Iris pigment epithelial cell (primary cell): ENCODE measurements around the gene SIRT3.

Source experiments
- DNase-seq: peaks from one replicate; pipeline ENCODE4 v3.0.0-alpha.2; 2011; ENCODE audit warnings: low read depth

Gene SIRT3

DNA sequence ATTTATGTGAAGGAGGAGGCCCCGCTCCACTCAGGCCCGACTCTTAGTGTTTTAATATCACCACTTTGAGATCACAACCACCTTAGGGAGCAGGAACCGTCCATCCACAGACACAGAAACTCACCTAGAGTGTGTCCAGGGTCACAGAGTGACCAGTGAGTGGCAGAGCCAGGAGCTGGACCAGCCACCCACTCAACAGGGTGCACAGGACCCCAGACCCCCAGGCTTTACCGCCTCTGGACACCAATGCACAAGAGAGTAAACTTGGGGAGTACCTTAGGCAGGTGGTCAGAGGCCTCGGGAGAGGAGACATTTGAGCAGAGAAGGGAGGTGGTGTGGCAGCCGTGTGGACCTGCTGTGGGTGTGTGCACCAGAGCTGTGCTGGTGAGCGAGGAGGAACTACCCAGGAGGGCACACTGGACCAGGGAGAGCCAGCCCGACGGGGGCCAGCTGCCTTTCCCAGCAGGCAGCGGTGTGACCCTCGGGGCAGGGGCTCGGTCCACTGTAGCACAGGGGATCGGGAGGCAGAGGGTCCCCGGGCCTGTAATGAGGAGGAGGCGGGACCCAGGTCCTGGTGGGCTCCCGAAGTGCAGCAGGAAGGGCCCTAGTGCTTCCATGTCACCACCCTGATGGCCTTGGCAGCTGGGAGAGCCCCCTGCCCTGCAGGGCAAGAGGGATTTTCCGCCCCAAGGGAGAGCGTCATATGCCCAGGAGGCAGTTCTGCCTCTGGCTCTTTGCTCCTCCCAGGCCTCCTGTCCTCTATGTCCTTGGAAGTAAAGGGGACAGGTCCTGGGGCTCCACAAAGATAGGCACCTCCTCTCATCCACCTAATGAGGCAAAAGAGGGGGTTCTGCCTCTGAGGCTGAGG, 34.5 kb upstream of the SIRT3 start:
- DNase-seq = no peak

DNA sequence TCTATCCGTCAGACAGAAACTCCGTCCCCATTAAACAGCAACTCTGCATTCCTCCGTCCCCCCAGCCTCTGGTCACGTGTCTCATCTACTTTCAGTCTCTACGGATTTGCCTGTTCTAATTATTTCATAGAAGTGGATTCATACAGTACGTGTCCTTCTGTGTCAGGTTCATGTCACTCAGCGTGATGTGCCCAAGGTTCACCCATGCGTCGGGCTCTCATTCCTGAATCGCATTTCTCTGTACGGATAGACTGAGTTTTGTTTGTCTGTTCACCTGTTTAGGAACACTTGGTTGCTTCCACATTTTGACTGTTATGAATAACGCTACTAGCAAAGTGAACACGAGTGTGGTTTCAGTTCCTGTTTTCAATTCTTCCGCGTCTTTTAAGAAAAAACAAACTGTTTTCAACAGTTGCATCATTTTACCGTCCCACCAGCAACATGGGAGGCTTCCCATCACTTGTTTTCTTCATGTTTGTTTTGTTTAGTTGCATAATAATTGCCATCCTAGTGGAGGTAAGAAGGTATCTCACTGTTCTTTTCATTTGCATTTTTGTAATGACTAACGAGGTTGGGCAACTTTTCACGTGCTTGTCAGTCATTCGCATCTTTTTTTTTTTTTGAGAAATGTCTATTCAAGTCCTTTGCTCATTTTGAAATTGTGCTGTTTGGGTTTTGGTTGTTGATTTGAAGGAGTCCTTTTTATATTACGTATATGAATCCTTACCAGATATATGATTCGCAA, 33.2 kb upstream of the SIRT3 start:
- peak; percentile 27 for DNase-seq

DNA sequence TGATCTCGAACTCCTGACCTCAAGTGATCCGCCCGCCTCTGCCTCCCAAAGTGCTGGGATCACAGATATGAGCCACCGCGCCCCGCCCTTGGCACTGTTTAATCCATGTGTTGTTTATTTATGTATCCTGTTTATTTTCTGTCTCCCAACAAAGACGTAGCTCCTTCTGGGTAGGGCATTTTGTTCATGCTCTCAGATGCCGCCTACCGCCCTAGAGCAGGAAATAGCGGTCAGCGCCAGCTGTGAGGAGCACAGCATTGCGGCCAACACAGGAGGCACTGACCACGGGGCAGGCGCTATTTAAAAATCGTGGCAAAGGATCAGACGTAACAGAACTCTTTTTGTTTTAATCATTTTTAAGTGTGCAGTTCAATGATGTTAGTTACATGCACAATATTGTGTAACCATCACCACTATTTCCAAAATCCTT, 32.6 kb upstream of the SIRT3 start:
- peak; percentile 14 for DNase-seq

DNA sequence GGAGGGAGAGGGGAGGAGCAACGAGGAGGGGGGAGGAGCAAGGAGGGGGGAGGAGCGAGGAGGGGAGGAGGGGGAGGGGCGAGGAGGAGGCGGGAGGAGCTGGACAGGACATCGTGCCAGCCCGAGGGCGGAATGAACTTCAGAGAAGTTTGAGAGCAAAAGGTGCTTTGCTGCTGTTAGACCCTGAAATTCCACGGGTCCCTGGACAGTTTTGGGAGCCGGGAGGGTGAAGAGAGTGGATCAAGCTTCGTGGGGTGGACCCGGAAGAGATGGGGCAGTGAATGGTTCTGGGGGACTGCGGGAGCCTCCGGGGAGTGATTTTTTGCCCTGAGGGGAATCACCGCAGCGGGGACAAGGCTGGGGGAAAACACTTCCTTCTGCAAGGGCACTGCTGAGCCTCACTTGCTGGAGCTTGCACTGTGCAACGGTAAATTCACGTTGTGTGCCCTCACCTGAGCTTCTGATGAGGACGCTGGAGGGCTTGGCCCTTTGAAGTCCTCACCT, 31.4 kb upstream of the SIRT3 start:
- DNase-seq = no peak

DNA sequence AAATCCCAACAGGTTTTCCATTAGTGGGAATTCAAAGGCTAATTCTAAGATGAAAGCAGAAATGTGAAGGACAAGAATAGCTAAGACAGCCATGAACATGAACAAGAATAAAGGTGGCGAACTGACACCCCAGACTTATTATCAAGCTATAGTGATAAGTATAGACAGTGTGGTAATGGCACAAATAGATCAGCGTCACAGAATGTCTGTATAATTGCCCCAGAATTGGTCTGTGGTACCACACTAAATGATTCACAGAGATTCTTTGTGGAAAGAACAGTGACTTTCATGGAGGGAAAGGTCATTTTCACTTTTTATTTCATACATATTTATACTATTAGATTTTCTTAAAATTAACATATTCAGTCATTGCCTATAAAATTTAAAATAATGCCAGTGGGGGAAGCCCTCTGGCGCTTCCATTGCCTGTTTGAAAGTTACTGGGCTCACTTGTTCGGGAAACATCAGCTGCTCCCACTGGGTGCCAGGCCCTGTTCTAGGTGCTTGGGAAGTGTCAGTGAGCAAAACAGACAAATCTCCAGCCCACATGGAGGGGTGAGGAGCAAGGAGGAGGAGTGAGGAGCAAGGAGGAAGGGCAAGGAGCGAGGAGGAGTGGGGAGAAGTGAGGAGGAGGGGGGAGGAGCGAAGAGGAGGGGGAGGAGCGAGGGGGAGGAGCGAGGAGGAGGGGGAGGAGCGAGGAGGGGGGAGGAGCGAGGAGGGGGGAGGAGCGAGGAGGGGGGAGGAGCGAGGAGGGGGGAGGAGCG, 30.7 kb upstream of the SIRT3 start:
- DNase-seq = no peak

DNA sequence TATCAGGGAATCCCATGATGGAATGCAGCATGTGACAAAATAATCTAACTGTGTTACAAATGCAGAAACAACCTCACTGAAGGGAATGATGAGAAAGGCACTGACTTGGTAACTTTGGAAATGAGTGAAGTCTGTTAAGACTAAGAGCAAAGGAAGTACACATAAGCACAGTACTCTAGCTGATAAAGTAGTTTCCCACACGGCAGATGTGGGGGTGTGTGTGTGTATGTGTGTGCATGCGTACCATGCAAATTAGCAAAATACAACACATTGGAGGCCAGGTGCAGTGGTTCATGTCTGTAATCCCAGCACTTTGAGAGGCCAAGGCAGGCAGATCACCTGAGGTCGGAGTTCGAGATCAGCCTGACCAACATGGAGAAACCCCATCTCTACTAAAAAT, 25.5 kb upstream of the SIRT3 start:
- no peak for DNase-seq

DNA sequence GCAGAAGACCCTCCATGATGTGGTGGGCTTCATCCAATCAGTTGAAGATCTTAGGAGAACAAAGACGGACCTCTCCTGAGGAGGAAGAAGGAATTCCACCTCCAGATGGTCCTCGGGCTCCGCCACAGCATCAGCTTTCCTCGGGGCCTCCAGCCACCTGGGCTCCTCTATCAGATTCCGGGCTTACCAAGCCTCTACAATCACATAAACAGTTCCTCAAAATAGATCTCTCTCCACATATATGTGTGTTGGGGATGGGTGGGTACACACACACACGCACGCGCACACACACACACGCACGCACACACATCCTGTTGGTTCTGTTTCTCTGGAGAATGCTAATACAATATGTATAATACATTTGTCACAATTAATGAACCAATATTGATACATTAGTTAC, 23.3 kb upstream of the SIRT3 start:
- DNase-seq = no peak

DNA sequence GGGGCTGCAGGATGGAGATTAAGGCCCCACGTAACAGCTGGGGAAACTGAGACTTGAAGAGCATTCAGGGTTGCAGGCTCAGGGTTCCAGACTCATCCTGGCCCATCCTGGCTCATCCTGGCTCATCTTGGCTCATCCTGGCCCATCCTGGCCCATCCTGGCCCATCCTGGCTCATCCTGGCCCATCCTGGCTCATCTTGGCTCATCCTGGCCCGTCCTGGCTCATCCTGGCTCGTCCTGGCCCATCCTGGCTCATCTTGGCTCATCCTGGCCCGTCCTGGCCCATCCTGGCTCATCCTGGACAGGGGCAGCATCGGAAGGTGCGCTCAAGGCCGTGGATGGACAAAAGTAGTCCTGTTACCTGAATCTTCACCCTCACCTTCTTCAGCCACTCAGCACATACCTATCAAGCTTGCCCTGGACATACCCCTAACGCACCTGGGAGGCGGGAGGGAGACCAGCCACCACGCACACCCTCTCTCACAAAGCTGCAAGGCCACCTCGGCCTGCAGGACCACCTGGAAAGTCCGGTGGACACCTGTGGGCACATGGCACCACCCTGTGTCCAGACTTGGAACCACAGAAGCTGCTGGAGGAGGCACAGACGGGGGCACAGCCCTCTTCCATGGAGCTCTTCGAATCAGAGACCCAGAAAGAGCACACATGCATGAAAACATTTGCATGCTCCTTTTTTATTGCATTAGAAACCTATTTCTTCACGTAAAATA, 21.8 kb upstream of the SIRT3 start:
- DNase-seq = no peak

DNA sequence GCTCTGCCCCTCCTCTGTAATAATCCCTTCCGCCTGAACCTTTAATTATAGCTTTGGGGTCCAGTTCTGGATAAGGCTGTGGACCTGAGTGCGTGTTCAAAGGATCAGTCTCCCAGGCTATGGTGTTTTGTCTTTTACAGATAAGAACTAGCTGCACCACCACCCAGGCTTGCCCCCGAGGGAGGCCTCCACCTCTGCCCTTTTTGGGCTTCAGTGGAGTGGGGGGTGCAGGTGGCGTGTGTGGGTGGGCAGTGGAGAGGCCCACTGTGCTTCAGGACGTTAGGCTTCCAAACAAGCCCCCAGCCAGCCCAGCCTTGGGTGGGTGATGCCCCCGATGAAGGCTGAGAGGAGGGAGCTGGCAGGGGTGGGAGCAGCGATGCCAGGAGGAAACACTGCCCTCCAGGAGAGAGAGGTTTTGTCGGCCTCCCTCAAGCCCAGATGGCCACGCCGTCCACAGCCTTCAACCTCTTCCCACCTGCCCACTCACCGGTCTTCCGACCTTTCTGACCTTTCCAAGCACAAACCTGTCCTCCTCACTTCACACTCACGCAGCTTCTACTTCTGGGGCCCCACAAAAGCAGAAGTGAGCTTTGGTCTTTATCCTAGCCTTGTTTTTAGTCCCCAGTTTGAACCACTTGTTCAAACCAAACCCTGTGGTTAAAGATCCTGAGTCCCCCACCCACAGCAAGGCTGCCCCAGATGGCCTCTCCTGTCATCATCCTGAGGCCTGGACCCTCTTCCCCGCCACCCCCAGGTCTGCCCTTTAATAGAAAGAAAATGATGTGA, 21.0 kb upstream of the SIRT3 start:
- no peak for DNase-seq

DNA sequence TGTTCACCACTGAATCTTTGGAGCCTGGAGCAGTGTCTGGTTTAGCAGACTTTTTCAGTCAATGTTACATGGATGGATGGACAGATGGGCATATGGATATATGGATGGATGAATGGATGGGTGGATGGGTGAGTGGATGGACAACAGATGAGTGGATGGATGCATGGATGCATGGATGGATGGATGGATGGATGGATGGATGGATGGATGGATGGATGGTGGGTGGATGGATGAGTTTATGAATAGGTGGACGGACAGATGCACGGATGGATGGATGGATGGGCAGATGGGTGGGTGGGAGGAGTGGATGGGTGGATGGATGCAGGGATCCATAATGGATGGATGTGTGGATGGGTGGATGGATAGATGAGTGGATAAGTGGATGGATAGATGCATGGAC, 19.7 kb upstream of the SIRT3 start:
- no peak for DNase-seq

DNA sequence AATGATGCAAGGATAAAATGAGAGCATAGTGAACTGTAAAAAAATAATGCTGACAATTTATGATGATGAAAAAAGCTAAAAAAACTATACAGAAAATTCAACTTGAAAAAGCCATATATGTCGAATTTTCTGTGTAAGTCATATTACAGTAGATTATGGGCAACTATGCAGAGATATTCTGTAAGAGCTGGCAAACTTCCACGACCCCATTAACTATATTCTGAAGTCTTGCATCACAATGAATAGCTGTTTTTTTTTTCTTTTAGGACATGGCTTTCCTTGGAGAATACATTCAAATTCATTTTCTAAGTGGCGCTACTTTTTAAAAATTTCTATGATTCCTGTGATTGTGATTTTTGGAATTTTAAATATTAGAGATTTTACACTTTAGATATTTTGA, 19.0 kb upstream of the SIRT3 start:
- DNase-seq = peak; percentile 48

DNA sequence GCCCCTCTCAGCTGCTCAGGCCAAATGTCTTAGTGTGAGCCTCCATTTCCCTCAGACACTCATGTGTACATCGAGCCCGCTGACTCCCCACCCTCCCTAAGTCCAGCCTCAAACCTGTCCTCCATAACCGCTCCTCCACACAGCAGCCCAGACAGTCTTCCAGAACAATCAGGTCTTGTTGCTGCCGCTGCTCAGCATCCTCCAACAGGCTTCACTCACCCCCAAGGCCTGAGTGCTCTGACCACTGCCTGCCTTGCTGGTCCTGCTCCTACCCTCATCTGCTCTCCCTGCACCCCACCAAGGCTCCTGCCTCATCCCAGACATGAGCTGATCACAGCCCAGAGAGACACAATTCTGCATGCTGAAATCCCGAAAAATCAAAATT, 17.7 kb upstream of the SIRT3 start:
- no peak for DNase-seq

DNA sequence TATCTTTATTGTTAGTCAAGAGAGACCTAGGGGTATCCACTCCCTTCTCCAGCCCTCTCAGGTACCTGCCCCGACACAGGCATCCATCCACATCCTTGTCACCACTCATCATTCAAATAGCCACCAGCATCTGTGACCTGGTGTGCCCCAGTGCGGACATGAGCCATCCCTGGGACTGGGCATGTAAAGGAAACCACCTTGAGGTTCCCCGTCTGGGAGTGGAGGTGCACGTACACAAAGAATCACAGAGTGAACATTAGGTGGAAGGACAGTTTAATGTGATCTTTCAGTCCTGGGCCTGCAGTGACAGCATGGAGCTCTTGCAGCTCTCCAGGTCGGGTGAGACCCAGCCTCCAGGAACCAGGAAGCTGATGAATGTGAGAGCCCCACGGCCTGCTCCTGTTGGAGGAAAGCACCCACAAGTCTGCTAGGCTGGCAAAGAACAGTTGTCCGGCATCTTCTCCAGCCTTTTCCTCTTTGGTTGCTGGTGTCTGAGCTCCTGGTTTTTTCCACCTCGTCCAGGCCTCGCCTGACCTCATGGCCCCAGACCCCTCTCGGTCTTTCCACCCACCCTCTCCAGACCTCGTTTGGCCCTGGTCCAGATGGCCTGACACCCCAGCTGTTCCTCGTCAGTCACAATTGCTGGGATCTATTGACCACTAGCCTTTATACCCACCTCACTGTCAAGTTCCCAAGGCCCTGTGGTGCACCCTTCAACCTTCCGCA, 17.2 kb upstream of the SIRT3 start:
- DNase-seq = no peak

DNA sequence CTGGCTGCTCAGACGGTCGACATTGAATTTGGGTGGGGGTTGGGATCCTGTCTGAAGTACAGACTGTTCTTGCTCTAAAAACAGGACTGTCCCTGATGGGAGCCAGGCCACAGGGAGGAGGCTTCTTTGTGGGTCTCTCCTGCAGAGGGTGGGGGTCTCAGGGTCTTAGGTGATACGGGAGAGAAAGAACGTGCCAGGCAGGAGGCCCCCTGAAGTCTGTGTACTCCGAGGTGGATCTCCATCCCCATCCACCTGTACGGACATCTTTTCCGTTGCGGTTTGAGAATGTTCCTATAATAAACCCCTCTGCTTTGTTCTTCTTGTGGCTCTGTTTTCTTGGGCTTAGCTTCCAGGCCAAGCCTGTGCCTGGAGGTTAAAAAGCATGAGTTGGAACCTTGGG, 16.5 kb upstream of the SIRT3 start:
- no peak for DNase-seq

DNA sequence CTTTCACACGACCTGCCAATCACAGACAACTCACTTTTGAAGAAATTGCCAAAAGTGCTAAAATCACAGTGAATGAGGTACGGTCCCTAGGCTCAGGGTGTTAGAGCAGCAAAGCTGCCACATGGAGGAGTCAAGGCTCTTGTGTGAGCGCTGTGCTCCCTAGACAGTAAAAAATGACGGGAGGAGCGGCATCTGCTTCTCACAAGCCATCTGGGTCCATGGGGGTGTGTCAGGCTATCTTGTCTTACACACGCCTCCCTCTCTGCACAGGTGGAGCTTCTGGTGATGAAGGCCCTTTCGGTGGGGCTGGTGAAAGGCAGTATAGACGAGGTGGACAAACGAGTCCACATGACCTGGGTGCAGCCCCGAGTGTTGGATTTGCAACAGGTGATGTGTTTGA, 15.4 kb upstream of the SIRT3 start:
- DNase-seq = no peak

DNA sequence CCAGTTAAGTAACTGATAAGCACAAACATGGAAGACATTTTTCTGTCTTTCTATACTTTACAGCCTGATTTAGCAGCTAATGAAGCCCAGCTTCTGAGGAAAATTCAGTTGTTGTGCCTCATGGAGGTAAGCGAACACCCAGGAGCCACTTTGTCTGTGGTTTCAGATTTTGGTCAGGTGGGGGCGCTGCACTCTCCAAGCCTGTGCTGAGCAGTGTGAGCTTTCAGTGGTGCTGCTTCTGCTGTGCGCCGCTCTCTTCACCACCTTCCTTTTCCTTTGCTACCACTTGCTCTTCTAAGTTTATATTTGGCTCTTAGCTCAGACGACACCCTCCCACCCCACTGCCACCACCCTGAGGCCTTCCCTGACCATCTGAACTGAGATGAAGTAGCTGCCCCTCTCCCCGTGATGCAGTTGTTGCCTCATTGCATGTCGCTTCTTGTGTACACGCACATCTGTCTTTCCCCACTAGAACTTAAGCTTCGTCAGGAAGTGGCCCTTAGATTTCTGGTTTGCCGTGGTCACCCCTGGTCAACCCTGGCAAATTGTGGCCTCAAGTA, 14.7 kb upstream of the SIRT3 start:
- DNase-seq = peak; percentile 65

DNA sequence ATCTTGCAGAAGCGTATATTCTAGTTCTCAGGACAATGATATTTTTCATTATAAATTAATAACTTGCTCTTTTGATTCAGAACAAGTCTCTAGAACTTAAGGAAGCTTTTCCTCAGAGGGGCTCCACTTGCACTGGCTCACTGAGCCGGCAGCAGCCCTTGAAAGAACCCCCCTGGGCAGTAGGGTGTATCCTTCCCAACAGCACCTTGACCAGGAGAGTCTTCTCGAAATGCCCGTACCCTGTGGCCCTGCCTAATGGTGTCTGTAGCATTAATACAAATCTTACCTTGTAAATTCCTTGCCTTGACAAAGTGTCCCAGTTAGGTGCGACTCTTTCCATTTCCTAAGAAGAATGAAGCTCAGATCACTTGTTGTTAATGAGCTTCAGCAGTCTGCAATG, 14.1 kb upstream of the SIRT3 start:
- DNase-seq = no peak

DNA sequence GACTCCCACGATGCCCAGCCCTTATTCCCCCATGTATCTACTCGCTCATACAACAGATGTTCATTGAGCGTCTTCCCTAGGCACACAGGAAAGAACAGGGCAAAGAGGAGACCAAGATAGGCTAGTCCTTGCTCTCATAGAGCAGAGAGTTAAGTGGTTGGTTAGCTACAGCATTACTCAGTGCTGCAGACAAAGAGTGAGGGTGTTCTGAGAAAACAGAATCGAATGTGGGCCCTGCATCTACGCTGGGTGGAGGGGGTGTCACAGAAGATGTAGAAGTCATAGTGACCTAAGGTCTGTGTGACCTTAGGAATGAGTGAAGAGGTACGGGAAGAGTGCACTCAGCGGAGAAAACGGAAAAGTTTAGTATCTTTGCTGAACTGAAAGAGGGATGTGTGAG, 12.9 kb upstream of the SIRT3 start:
- no peak for DNase-seq

DNA sequence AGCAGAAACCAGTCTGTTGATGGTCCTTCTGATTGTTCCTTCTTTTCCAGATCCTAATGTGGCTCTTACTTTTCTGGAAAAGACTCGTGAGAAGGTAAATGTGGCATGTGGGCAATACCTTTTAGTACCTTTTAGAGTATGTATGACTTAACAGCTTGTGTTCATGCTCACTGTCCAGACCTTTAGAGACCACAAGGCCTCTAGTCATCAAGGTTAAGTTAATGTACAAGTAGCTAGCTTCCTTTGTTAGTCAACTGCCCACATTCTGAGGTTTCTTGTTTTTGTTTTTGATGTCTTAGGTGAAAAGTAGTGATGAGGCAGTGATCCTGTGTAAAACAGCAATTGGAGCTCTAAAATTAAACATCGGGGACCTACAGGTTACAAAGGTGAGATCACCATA, 8.2 kb upstream of the SIRT3 start:
- DNase-seq = no peak

DNA sequence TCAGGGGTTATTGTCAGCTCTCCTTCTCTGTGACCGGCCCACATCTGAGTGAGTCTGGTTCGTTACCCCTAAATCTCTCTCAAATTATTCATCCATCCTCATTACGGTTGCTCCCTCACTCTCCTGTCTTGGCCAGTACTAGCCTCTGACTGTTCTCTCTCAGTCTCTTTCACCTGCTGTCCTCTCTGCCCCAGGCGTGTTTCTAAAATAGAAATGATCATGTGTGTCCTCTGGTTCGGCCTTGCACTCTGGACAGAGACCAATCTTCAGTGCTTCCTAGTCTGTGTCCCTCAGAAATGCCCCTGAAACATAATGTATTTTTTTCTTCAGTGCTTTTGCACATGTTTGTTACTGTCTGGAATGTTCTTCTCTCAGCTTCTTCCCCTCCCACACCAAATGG, 5.5 kb upstream of the SIRT3 start:
- no peak for DNase-seq
